ENCODE measurements around the gene TBCK.
"Not testable (repeated sequence)": the region's sequence is repeated elsewhere in the genome, so short reads cannot be mapped to it uniquely, and the experiment has no call there.

The TBCK gene

GRCh38 chr4:106136777-106137331 is 179.2 kb downstream of the TBCK start:
- no peak overlapping the region for H3K9ac ChIP-seq (ENCODE audit: insufficient read length)
- no peak for TF ChIP-seq EZH2 (IDR thresholded peaks at IDR 0.05)
- TF ChIP-seq POLR2AphosphoS5 (IDR thresholded peaks at IDR 0.05; ENCODE audit: borderline replicate concordance, low read depth, low read length), result no peak
- no peak for TF ChIP-seq FOXP2 (optimal IDR thresholded peaks at IDR 0.05; ENCODE audit: control extremely low read depth, extremely low read length, insufficient read depth)
- no peaks in the 10 kb centered on the region for H3K36me3 ChIP-seq (ENCODE audit: insufficient read depth, low read length)
- DNase-seq (ENCODE audit: low read depth, low spot score), result no peak
- H3K27ac ChIP-seq, result no peak overlapping the region
- no peaks in the 10 kb centered on the region for H3K9me3 ChIP-seq (ENCODE audit: low read depth, low read length)
- no peak overlapping the region for H3K4me3 ChIP-seq

GRCh38 chr4:106132045-106132444 is 184.0 kb downstream of the TBCK start:
- H3K9ac ChIP-seq (ENCODE audit: insufficient read length), result no peak overlapping the region
- DNase-seq (ENCODE audit: low read depth, low spot score), result no peak
- no peak for TF ChIP-seq FOXP2 (optimal IDR thresholded peaks at IDR 0.05; ENCODE audit: control extremely low read depth, extremely low read length, insufficient read depth)
- TF ChIP-seq EZH2 (IDR thresholded peaks at IDR 0.05), result no peak
- no peak for TF ChIP-seq POLR2AphosphoS5 (IDR thresholded peaks at IDR 0.05; ENCODE audit: borderline replicate concordance, low read depth, low read length)

GRCh38 chr4:106126062-106126461 is 189.9 kb downstream of the TBCK start:
- no peak for DNase-seq (ENCODE audit: low read depth, low spot score)
- no peak overlapping the region for H3K27ac ChIP-seq
- no peaks in the 10 kb centered on the region for H3K9me3 ChIP-seq (ENCODE audit: low read depth, low read length)
- no peak overlapping the region for H3K9ac ChIP-seq (ENCODE audit: insufficient read length)
- H3K36me3 ChIP-seq (ENCODE audit: insufficient read depth, low read length), result no peaks in the 10 kb centered on the region
- H3K4me3 ChIP-seq, result no peak overlapping the region
- no peak for TF ChIP-seq EZH2 (IDR thresholded peaks at IDR 0.05)
- TF ChIP-seq POLR2AphosphoS5 (IDR thresholded peaks at IDR 0.05; ENCODE audit: borderline replicate concordance, low read depth, low read length), result no peak
- no peak for TF ChIP-seq FOXP2 (optimal IDR thresholded peaks at IDR 0.05; ENCODE audit: control extremely low read depth, extremely low read length, insufficient read depth)

More at GRCh38 chr4:106132045-106132444, 184.0 kb downstream of the TBCK start:
- no peaks in the 10 kb centered on the region for H3K9me3 ChIP-seq (ENCODE audit: low read depth, low read length)
- H3K4me3 ChIP-seq, result no peak overlapping the region
- H3K27ac ChIP-seq, result no peak overlapping the region
- H3K36me3 ChIP-seq (ENCODE audit: insufficient read depth, low read length), result no peaks in the 10 kb centered on the region

GRCh38 chr4:106119949-106120555 is 196.0 kb downstream of the TBCK start:
- not testable (repeated sequence) for H3K36me3 ChIP-seq (ENCODE audit: insufficient read depth, low read length); H3K27ac ChIP-seq; DNase-seq (ENCODE audit: low read depth, low spot score); H3K9ac ChIP-seq (ENCODE audit: insufficient read length); H3K9me3 ChIP-seq (ENCODE audit: low read depth, low read length); H3K4me3 ChIP-seq

- Histone ChIP-seq H3K36me3 (ENCODE audit: insufficient read depth, low read length) (no peaks in the 10 kb centered on the region), H3K27ac (no peak overlapping the region), H3K4me3 (no peak overlapping the region), H3K9ac (ENCODE audit: insufficient read length) (no peak overlapping the region), H3K9me3 (ENCODE audit: low read depth, low read length) (no peaks in the 10 kb centered on the region)
- DNase-seq (ENCODE audit: low read depth, low spot score), result no peak
- no peak for TF ChIP-seq POLR2AphosphoS5 (IDR thresholded peaks at IDR 0.05; ENCODE audit: borderline replicate concordance, low read depth, low read length)
- TF ChIP-seq FOXP2 (optimal IDR thresholded peaks at IDR 0.05; ENCODE audit: control extremely low read depth, extremely low read length, insufficient read depth), result no peak
- no peak for TF ChIP-seq EZH2 (IDR thresholded peaks at IDR 0.05)
Observed at GRCh38 chr4:106116025-106116424, 200.0 kb downstream of the TBCK start.

- H3K27ac ChIP-seq, result no peak overlapping the region
- no peak overlapping the region for H3K9ac ChIP-seq (ENCODE audit: insufficient read length)
- H3K4me3 ChIP-seq, result no peak overlapping the region
- no peaks in the 10 kb centered on the region for H3K9me3 ChIP-seq (ENCODE audit: low read depth, low read length)
- no peak for TF ChIP-seq FOXP2 (optimal IDR thresholded peaks at IDR 0.05; ENCODE audit: control extremely low read depth, extremely low read length, insufficient read depth)
- TF ChIP-seq POLR2AphosphoS5 (IDR thresholded peaks at IDR 0.05; ENCODE audit: borderline replicate concordance, low read depth, low read length), result no peak
- TF ChIP-seq EZH2 (IDR thresholded peaks at IDR 0.05), result no peak
- no peaks in the 10 kb centered on the region for H3K36me3 ChIP-seq (ENCODE audit: insufficient read depth, low read length)
- no peak for DNase-seq (ENCODE audit: low read depth, low spot score)
Observed at GRCh38 chr4:106114270-106114669, 201.7 kb downstream of the TBCK start.

- not testable (repeated sequence) for H3K9ac ChIP-seq (ENCODE audit: insufficient read length); H3K27ac ChIP-seq; H3K9me3 ChIP-seq (ENCODE audit: low read depth, low read length); H3K4me3 ChIP-seq; DNase-seq (ENCODE audit: low read depth, low spot score); H3K36me3 ChIP-seq (ENCODE audit: insufficient read depth, low read length)
Observed at GRCh38 chr4:106111778-106112469, 204.1 kb downstream of the TBCK start.

- TF ChIP-seq FOXP2 (optimal IDR thresholded peaks at IDR 0.05; ENCODE audit: control extremely low read depth, extremely low read length, insufficient read depth) (no peak), POLR2AphosphoS5 (IDR thresholded peaks at IDR 0.05; ENCODE audit: borderline replicate concordance, low read depth, low read length) (no peak), EZH2 (IDR thresholded peaks at IDR 0.05) (no peak)
- Histone ChIP-seq H3K4me3 (no peak overlapping the region), H3K9me3 (ENCODE audit: low read depth, low read length) (no peaks in the 10 kb centered on the region), H3K36me3 (ENCODE audit: insufficient read depth, low read length) (no peaks in the 10 kb centered on the region), H3K27ac (no peak overlapping the region), H3K9ac (ENCODE audit: insufficient read length) (no peak overlapping the region)
- DNase-seq (ENCODE audit: low read depth, low spot score), result no peak
Observed at GRCh38 chr4:106109929-106110328, 206.1 kb downstream of the TBCK start.

- Histone ChIP-seq H3K4me3 (no peak overlapping the region), H3K9ac (ENCODE audit: insufficient read length) (no peak overlapping the region), H3K27ac (no peak overlapping the region), H3K9me3 (ENCODE audit: low read depth, low read length) (no peaks in the 10 kb centered on the region), H3K36me3 (ENCODE audit: insufficient read depth, low read length) (no peaks in the 10 kb centered on the region)
- TF ChIP-seq POLR2AphosphoS5 (IDR thresholded peaks at IDR 0.05; ENCODE audit: borderline replicate concordance, low read depth, low read length), result no peak
- no peak for DNase-seq (ENCODE audit: low read depth, low spot score)
Observed at GRCh38 chr4:106105697-106106096, 210.3 kb downstream of the TBCK start.

Data from SK-N-MC (cell line).